HUES64 (cell line): ENCODE measurements around the gene NMBR.
"Not testable (repeated sequence)": the region's sequence is repeated elsewhere in the genome, so short reads cannot be mapped to it uniquely, and the experiment has no call there.

Source experiments
- H3K27ac ChIP-seq: 2 replicates; pipeline ENCODE4 v1.7.0; 2013; ENCODE audit warnings: low read depth, low read length, inconsistent platforms
- H3K27me3 ChIP-seq: 2 replicates; pipeline ENCODE4 v1.6.1; 2013; ENCODE audit warnings: mild to moderate bottlenecking, low read length; ENCODE audit not compliant: insufficient read depth
- H3K36me3 ChIP-seq: 2 replicates; pipeline ENCODE4 v1.6.1; 2013; ENCODE audit warnings: mild to moderate bottlenecking, low read length; ENCODE audit not compliant: insufficient read depth
- H3K4me1 ChIP-seq: 2 replicates; pipeline ENCODE4 v1.6.1; 2013; ENCODE audit warnings: mild to moderate bottlenecking, low read length, moderate library complexity; ENCODE audit not compliant: insufficient read depth
- H3K4me3 ChIP-seq: 2 replicates; pipeline ENCODE4 v1.5.1; 2013; ENCODE audit warnings: mild to moderate bottlenecking, low read length, moderate library complexity
- H3K9ac ChIP-seq: 2 replicates; pipeline ENCODE4 v1.6.1; 2013; ENCODE audit warnings: mild to moderate bottlenecking, low read depth, low read length
- H3K9me3 ChIP-seq: 2 replicates; pipeline ENCODE4 v1.6.1; 2013; ENCODE audit warnings: low read depth, low read length; ENCODE audit not compliant: insufficient read depth
- WGBS: fragments of 150-250, 120-280 bp; methylation state at CpG from one replicate; pipeline ENCODE4 v1.1.7; 2013; ENCODE audit warnings: missing lambda C conversion rate; 5-methylcytosine and 5-hydroxymethylcytosine counted together

The NMBR gene

DNA sequence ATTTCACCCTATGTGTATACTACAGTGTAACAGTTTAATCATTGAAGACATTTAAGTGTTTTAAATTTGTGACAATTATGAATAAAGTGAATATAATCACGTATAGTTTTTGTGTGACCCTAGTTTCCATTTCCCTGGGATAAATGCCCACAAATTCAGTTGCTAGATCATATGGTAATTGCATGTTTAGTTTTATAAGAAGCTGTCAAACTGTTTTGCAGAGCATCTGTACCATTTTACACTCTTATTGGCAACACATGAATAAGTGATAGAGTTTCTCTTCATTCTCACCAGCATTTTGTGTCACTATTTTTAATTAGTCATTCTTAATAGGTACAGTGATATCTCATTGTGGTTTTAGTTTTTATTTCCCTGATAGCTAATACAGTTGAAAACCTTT is 7.4 kb upstream of the NMBR start:
- Histone ChIP-seq H3K9ac (no peak overlapping the region), H3K36me3 (no peaks in the 10 kb centered on the region), H3K27me3 (no peaks in the 10 kb centered on the region), H3K4me3 (no peak overlapping the region), H3K27ac (no peak overlapping the region), H3K9me3 (no peaks in the 10 kb centered on the region), H3K4me1 (peaks cover 27% of the 10 kb centered on the region)
- 83% methylated on average over 1 of the region's 1 CpG for whole genome bisulfite sequencing

DNA sequence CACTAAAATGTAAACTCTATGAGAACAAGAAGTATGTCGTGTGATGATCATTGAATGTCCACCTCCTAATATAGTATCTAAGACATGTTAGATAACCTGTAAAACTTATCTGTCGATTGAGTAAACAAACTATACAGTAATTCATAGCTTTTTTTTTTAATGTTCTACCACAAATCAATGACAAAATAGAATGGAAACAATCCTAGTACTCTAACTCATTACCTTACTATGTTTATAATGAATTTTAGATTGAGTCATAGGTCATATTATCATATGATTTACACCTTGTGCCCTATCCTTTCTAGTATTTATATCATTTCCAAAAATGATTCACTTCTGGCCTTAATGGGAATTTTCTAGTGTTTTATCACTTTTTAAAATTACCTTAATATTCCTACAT is 6.3 kb upstream of the NMBR start:
- Histone ChIP-seq H3K4me3 (no peak overlapping the region), H3K4me1 (peaks cover 36% of the 10 kb centered on the region), H3K9ac (no peak overlapping the region), H3K36me3 (peaks cover 4% of the 10 kb centered on the region; the same call in 1 of the 2 replicates), H3K27ac (no peak overlapping the region), H3K9me3 (no peaks in the 10 kb centered on the region), H3K27me3 (no peaks in the 10 kb centered on the region)
- WGBS, result no CpG with 5 or more reads among the region's 2 CpGs

DNA sequence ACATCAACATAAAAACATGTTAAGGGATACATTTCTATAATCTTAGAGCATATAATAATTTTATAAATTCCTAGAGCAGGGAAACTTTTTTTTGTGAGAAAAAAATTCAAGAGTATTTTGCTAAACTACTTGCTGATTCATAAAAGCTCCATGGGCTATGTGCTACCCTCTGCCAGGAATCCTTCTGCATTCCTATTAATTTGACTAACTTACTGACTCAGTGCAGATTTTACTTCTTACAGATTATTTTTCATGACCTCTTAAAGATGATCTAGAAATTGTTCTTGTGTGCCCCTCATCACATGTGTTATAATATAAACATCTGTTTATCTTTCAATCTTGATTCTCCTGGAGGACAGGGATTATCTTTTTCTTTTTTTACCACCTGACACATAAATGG is 5.8 kb upstream of the NMBR start:
- Histone ChIP-seq H3K4me3 (no peak overlapping the region), H3K4me1 (peaks cover 40% of the 10 kb centered on the region), H3K9me3 (no peaks in the 10 kb centered on the region), H3K27ac (no peak overlapping the region), H3K36me3 (peaks cover 4% of the 10 kb centered on the region; the same call in 1 of the 2 replicates), H3K27me3 (no peaks in the 10 kb centered on the region), H3K9ac (no peak overlapping the region)

DNA sequence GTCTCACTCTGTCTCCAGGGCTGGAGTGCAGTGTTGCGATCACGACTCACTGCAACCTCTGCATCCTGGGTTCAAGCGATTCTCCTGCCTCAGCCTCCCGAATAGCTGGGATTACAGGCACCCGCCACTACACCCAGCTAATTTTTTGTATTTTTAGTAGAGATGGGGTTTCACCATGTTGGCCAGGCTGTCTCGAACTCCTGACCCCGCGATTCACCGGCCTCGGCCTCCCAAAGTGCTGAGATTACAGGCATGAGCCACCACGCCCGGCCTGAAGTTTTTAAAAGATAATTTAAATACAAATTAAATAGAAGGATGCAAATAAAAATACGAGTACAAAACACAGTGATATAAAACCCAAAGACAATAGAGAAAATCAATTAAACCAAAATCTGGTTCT is 5.4 kb downstream of the NMBR start:
- 92% methylated on average over 9 of the region's 13 CpGs for WGBS
- H3K4me3 ChIP-seq, H3K9me3 ChIP-seq, H3K9ac ChIP-seq, H3K36me3 ChIP-seq, H3K27me3 ChIP-seq, H3K27ac ChIP-seq, H3K4me1 ChIP-seq: not testable (repeated sequence)

DNA sequence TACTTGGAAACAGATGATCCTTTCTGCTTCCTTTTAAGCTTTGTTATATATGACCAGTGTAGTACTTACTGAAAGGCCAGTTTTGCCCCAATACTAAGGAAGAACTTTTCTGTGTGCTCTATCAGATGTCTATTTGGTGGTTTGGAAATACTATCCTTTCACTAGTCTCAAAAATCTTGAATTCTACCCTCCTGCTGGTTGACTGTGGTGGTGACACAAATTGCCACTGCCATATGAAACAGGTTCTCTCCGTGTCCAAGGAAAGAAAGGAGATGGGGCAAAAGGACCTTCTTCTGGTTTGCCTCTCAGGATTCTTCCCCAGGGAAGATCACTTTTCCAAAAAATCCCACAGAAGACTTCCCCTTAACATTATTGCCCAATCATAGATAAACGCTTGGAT is 8.0 kb downstream of the NMBR start:
- Histone ChIP-seq H3K27me3 (no peaks in the 10 kb centered on the region), H3K4me3 (no peak overlapping the region), H3K9me3 (no peaks in the 10 kb centered on the region), H3K36me3 (no peaks in the 10 kb centered on the region), H3K4me1 (no peaks in the 10 kb centered on the region), H3K27ac (no peak overlapping the region), H3K9ac (no peak overlapping the region)
- WGBS, result 89% methylated on average over 2 of the region's 2 CpGs

DNA sequence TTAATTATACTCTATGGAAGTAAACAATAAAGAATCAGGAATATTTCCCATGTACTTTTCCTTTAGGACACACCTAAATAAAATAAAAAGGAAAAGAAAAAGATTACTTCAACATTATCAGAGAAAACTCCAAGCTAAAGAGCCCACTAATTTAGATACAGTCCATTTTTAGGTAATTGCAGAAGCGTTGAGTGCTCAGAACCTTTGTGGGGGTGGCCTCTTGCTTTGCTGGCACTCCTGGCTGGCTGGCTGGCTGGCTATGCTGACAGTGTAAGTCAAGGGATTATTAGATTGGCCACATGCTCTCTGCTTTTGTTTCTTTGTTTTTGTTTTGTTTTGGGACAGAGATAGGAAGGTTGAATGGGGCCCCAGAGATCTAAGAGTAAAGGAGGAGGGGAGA is 14.3 kb downstream of the NMBR start, which contains the start of gene GJE1:
Gene GJE1, plus strand, starts transcription at position 301 of the 400 bp plus-strand sequence. CDS start 234 bp downstream, outside the sequence.
- no peak within 1 kb of the TSS for H3K9ac ChIP-seq
- H3K27me3 ChIP-seq, result no peaks in the 10 kb centered on the region
- 70% methylated on average over 1 of the region's 1 CpG for WGBS
- H3K4me1 ChIP-seq, result no peaks in the 10 kb centered on the region
- no peak within 1 kb of the TSS for H3K4me3 ChIP-seq
- no peaks in the 10 kb centered on the region for H3K36me3 ChIP-seq
- H3K27ac ChIP-seq, result no peak within 1 kb of the TSS
- H3K9me3 ChIP-seq, result no peaks in the 10 kb centered on the region

DNA sequence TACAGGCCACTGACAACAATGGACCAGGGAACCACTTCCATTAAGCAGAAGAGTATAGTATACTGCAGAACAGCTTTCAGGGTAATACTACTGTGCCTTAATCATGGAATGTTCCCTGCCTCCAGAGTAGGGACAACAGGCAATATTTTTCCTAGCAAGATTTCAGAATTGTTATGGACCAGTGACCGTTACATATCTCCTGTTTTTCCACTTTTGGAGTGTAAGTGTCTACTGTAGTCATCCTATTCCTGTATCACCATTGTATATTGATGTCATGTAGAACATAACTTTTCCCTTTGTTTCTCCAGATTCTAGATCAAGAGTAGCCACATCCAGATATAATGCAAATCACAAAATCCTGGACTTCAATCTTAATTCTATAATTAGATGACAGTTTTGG is 16.1 kb downstream of the NMBR start:
- Histone ChIP-seq H3K27me3 (no peaks in the 10 kb centered on the region), H3K4me1 (no peaks in the 10 kb centered on the region), H3K36me3 (no peaks in the 10 kb centered on the region), H3K9me3 (no peaks in the 10 kb centered on the region), H3K4me3 (no peak overlapping the region), H3K27ac (no peak overlapping the region), H3K9ac (no peak overlapping the region)
- 83% methylated on average over 1 of the region's 1 CpG for WGBS

DNA sequence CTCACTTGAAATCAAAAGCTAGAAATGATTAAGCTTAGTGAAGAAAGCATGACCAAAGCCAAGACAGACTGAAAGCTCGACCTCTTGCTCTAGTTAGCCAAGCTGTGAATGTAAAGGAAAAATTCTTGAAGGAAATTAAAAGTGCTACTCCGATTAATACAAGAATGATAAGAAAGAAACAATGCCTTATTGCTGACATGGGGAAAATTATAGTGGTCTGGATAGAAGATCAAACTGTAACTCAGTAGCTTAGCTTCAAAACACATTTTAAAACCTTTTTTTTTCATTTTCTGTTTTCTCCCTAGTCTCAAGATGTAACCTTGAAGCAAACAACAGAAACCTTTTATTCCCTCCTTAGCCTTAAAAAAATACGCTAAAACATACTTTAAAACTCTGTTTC is 25.6 kb downstream of the NMBR start:
- Histone ChIP-seq H3K4me1 (no peaks in the 10 kb centered on the region), H3K4me3 (no peak overlapping the region), H3K9ac (no peak overlapping the region), H3K9me3 (no peaks in the 10 kb centered on the region), H3K27me3 (no peaks in the 10 kb centered on the region), H3K36me3 (no peaks in the 10 kb centered on the region), H3K27ac (no peak overlapping the region)
- WGBS, result 95% methylated on average over 3 of the region's 3 CpGs

DNA sequence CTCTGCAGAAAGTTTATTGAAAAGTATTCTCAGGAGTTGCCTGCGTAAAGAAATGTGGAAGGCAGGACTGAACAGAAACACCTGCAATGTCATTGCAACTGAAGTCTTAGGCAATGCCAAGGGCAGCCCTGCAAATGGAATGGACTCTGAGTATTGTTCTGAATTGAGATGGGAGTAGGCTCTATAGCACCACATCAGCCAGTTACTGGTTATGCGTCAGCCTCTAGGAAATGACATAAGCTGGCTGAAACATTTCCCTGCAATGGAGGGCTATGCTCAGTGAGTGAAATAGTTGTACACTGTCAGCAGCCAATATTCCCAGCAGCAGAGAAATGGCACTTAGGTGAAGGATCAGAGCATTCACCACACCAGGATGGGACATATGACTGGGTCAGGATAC is 28.0 kb downstream of the NMBR start:
- Histone ChIP-seq H3K36me3 (no peaks in the 10 kb centered on the region), H3K9me3 (no peaks in the 10 kb centered on the region), H3K27me3 (no peaks in the 10 kb centered on the region), H3K4me1 (no peaks in the 10 kb centered on the region), H3K4me3 (no peak overlapping the region), H3K9ac (no peak overlapping the region), H3K27ac (no peak overlapping the region)
- 95% methylated on average over 2 of the region's 2 CpGs for WGBS

DNA sequence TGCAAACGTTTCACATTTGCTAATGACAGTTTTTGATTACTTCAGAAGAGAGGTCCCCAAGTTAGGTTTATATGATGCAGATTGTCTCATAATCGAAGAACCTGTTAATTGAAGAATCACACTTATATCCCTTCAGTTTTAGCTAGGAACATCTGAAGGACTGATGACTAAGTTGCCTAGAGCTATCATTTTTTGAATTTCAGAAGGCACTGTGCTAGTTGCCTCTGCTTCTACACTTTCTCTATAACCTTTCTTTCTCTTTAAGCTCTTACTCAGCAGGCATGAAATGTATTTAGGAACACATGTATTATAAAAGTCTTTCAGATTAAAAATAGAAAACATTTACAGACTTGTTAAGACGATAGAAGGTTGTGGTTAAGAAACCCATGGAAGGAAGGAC is 28.6 kb downstream of the NMBR start:
- 89% methylated on average over 3 of the region's 3 CpGs for WGBS
- Histone ChIP-seq H3K36me3 (no peaks in the 10 kb centered on the region), H3K27ac (no peak overlapping the region), H3K9ac (no peak overlapping the region), H3K27me3 (no peaks in the 10 kb centered on the region), H3K9me3 (no peaks in the 10 kb centered on the region), H3K4me3 (no peak overlapping the region), H3K4me1 (no peaks in the 10 kb centered on the region)

DNA sequence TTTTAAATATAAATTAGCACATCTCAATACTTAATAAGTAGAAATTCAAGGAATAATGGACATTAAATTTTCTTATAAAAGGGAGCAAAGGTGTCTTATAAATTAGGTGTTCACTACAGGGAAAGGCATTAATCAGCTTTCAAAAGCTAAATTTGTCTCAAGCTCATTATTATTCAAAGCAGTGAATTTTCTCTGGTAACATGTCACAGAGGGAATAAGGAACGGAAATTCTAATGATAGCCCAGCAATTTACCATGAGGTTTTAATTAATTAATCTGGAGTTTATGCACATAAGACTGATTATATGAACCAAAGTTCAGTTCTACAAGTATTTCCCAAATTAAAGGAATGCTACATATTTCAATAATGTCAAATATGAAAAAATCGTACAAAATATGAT is 29.6 kb downstream of the NMBR start:
- WGBS, result 71% methylated on average over 1 of the region's 2 CpGs

DNA sequence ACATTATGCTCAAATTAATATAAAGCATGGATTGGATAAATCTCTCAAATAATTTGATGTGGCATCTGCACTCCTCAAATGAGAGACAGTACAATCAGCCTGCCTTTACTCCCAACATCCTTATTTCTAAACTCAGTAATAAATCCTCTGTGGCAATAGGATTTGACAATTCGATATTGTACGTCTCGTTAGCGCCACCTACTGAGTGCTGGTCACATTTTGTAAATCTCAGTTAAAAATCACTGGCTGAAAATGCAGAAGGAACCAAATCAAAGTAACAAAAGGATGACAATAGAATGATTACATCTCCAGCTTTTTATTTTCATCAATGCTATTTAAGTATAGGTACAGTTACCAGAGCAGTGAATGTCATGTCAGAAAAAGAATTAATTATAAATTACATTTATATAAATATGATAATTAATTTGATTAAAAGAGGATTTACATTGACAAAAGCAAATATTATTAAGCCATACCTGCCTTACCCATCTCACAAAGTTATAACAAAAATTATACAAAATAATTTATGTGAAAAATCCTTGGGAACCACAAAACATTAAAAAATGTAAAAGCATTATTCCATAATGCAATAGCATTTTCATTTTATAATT is 34.4 kb downstream of the NMBR start:
- Histone ChIP-seq H3K9me3 (no peaks in the 10 kb centered on the region), H3K27me3 (no peaks in the 10 kb centered on the region), H3K27ac (no peak overlapping the region), H3K36me3 (no peaks in the 10 kb centered on the region), H3K4me1 (no peaks in the 10 kb centered on the region), H3K9ac (no peak overlapping the region), H3K4me3 (no peak overlapping the region)
- 2% methylated on average over 4 of the region's 4 CpGs for WGBS

More for the DNA sequence above, 29.6 kb downstream of the NMBR start:
- H3K4me1 ChIP-seq, result no peaks in the 10 kb centered on the region
- no peak overlapping the region for H3K9ac ChIP-seq
- no peaks in the 10 kb centered on the region for H3K9me3 ChIP-seq
- no peak overlapping the region for H3K4me3 ChIP-seq
- no peaks in the 10 kb centered on the region for H3K36me3 ChIP-seq
- no peak overlapping the region for H3K27ac ChIP-seq
- no peaks in the 10 kb centered on the region for H3K27me3 ChIP-seq
